ENCODE data around the gene TNIP1. TPM values are rescaled to one million over a fixed set of nuclear protein-coding genes. Genes with fewer than 3 reads are reported as not detected.

Gene TNIP1
- total and polyA plus RNA-seq, 10 donors: 67.7 to 260 (median 199) TPM

- peaks cover 69 to 100% (median 92%) of the 10 kb centered on the region in 6 donors for H3K4me1 ChIP-seq
- intact Hi-C loops (cut with DNase I; ENCODE audit: low total_unique reads): no loop called here
- WGBS, 5 donors: 82 to 99% (median 94%) methylated on average over 2 of the region's 2 CpGs
- H3K36me3 ChIP-seq: peaks cover 0 to 91% (median 2%) of the 10 kb centered on the region in 6 donors
- TF ChIP-seq POLR2A (IDR thresholded peaks at IDR 0.05) (no peak), POLR2AphosphoS5 (IDR thresholded peaks at IDR 0.05) (no peak)
- TF ChIP-seq, protein P1, sequence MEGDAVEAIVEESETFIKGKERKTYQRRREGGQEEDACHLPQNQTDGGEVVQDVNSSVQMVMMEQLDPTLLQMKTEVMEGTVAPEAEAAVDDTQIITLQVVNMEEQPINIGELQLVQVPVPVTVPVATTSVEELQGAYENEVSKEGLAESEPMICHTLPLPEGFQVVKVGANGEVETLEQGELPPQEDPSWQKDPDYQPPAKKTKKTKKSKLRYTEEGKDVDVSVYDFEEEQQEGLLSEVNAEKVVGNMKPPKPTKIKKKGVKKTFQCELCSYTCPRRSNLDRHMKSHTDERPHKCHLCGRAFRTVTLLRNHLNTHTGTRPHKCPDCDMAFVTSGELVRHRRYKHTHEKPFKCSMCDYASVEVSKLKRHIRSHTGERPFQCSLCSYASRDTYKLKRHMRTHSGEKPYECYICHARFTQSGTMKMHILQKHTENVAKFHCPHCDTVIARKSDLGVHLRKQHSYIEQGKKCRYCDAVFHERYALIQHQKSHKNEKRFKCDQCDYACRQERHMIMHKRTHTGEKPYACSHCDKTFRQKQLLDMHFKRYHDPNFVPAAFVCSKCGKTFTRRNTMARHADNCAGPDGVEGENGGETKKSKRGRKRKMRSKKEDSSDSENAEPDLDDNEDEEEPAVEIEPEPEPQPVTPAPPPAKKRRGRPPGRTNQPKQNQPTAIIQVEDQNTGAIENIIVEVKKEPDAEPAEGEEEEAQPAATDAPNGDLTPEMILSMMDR (IDR thresholded peaks at IDR 0.05 in 8 of 11, conservative IDR thresholded peaks at IDR 0.05 in 3 of 11): no peak
- peak overlapping the region in 3 of 8 donors; percentile 0 to 70 (median 55) for H3K27ac ChIP-seq
- no peaks in the 10 kb centered on the region for H3K27me3 ChIP-seq (replicated peaks in 1 of 7)
- no peak overlapping the region for H3K4me3 ChIP-seq
- DNase-seq: no peak
- no peaks in the 10 kb centered on the region for H3K9me3 ChIP-seq
These were observed 6.3 kb downstream of the TNIP1 start for GRCh38 chr5:151074557-151074956.

DNA sequence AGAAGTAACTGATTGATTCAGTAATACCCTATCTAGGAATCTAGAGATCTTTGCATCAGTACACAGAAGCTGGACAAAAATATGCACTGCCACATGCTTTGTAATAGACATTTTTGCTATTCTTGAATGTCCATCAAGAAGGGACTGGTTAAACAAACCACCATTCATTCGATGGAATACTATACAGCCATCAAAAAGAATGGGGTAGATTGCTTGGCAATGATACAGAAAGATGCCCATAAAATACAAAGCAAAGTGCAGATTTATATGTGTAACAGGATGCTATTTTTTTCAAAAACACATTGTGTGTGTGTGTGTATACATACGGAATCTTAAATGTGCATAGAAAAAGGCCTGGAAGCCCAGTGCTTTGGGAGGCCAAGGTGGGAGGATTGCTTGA lies 7.6 kb downstream of the TNIP1 start:
- H3K27ac ChIP-seq: peak overlapping the region in 2 of 8 donors; percentile 90 to 95
- H3K9me3 ChIP-seq: no peaks in the 10 kb centered on the region
- WGBS, 5 donors: 94 to 99% (median 96%) methylated on average over 2 of the region's 2 CpGs

GRCh38 chr5:151072630-151073025 lies 8.2 kb downstream of the TNIP1 start:
- intact Hi-C loops (cut with DNase I; ENCODE audit: low total_unique reads): no loop called here
- TF ChIP-seq POLR2AphosphoS5 (IDR thresholded peaks at IDR 0.05) (no peak), POLR2A (IDR thresholded peaks at IDR 0.05) (no peak)
- TF ChIP-seq, protein P1 (IDR thresholded peaks at IDR 0.05 in 8 of 11, conservative IDR thresholded peaks at IDR 0.05 in 3 of 11): no peak
- Histone ChIP-seq H3K4me3 (no peak overlapping the region), H3K4me1 (peaks cover 71 to 100% (median 92%) of the 10 kb centered on the region in 6 donors), H3K27ac (peak overlapping the region; percentile 32 to 95 (median 78)), H3K27me3 (replicated peaks in 1 of 7) (no peaks in the 10 kb centered on the region), H3K36me3 (peaks cover 0 to 90% (median under 1%) of the 10 kb centered on the region in 6 donors), H3K9me3 (no peaks in the 10 kb centered on the region)
- WGBS, 5 donors: 84 to 91% (median 86%) methylated on average over 5 of the region's 5 CpGs
- DNase-seq: peak; percentile 11

More for the DNA sequence above, 7.6 kb downstream of the TNIP1 start:
- Histone ChIP-seq H3K4me3 (no peak overlapping the region), H3K4me1 (peaks cover 71 to 100% (median 92%) of the 10 kb centered on the region in 6 donors), H3K27me3 (replicated peaks in 1 of 7) (no peaks in the 10 kb centered on the region), H3K36me3 (peaks cover 0 to 88% (median 0%) of the 10 kb centered on the region in 6 donors)
- TF ChIP-seq POLR2A (IDR thresholded peaks at IDR 0.05) (no peak), POLR2AphosphoS5 (IDR thresholded peaks at IDR 0.05) (no peak)
- TF ChIP-seq, protein P1 (IDR thresholded peaks at IDR 0.05 in 8 of 11, conservative IDR thresholded peaks at IDR 0.05 in 3 of 11): no peak
- DNase-seq: no peak
- intact Hi-C loops (cut with DNase I; ENCODE audit: low total_unique reads): no loop called here

GRCh38 chr5:151071848-151072629 lies 8.8 kb downstream of the TNIP1 start:
- WGBS, 5 donors: 83 to 93% (median 91%) methylated on average over 10 of the region's 10 CpGs
- Histone ChIP-seq H3K36me3 (peaks cover 0 to 90% (median 5%) of the 10 kb centered on the region in 6 donors), H3K4me1 (peaks cover 72 to 100% (median 92%) of the 10 kb centered on the region in 6 donors), H3K27ac (peak overlapping the region; percentile 32 to 95 (median 78)), H3K27me3 (replicated peaks in 1 of 7) (no peaks in the 10 kb centered on the region), H3K4me3 (no peak overlapping the region), H3K9me3 (no peaks in the 10 kb centered on the region)
- DNase-seq: no peak
- intact Hi-C loops (cut with DNase I; ENCODE audit: low total_unique reads): no loop called here
- TF ChIP-seq POLR2AphosphoS5 (IDR thresholded peaks at IDR 0.05) (no peak), POLR2A (IDR thresholded peaks at IDR 0.05) (no peak)
- TF ChIP-seq, protein P1 (IDR thresholded peaks at IDR 0.05 in 8 of 11, conservative IDR thresholded peaks at IDR 0.05 in 3 of 11): no peak

All from spleen (tissue), 11 donors.